Measurements from ENCODE around the gene ERG.

The ERG gene

DNA sequence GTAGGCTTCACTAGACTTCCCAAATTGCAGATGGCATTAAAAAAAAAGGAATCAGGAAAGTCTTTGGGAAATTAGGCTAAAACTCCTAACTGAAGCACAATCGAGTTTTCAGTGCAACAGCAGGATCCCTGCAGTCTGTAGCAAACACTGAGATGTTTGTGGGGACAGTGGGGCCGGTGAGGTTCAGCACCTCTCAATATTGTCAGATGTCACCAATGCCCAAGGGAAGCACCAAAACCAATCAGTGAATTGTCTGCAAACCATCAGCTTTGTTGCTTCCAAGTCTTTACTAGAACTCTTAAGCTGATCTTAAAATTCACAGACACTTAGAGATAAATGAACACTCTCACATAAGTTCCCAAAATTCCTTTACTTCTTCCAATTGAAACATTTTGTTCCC, 2.6 kb downstream of the ERG start:
- Histone ChIP-seq H3K9ac (ENCODE audit: low read depth, low read length) (no peak overlapping the region), H3K36me3 (ENCODE audit: control insufficient read depth, insufficient read depth, low read length) (no peaks in the 10 kb centered on the region), H3K9me3 (ENCODE audit: control insufficient read depth, insufficient read depth, low read length) (no peaks in the 10 kb centered on the region), H3K4me3 (ENCODE audit: low read depth, low read length) (no peak overlapping the region), H3K4me1 (ENCODE audit: control insufficient read depth, insufficient read depth, low read length) (no peaks in the 10 kb centered on the region), H3K27me3 (ENCODE audit: control insufficient read depth, insufficient read depth, low read length) (no peaks in the 10 kb centered on the region)

DNA sequence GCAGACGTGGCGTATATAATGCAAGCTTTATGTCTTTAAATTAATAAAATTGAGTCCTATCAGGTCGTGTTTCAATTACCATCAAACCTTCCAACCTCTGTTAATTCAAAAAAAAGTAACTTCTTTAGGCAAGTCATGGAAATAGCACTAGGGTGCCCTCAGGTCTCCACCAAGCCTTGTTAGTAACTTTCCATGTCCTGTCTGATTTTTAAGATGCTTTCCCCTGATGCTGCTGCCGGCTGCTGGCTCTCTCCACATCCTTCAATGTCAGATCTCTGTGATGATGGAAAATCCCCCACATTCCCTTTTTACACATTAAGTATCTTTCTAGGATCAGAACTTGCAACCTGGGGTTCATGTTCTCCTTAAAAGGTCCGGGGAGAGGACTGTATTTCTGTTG, 3.0 kb downstream of the ERG start:
- no peaks in the 10 kb centered on the region for H3K36me3 ChIP-seq (ENCODE audit: control insufficient read depth, insufficient read depth, low read length)
- no peaks in the 10 kb centered on the region for H3K4me1 ChIP-seq (ENCODE audit: control insufficient read depth, insufficient read depth, low read length)
- H3K9me3 ChIP-seq (ENCODE audit: control insufficient read depth, insufficient read depth, low read length) = no peaks in the 10 kb centered on the region
- no peak overlapping the region for H3K4me3 ChIP-seq (ENCODE audit: low read depth, low read length)
- H3K9ac ChIP-seq (ENCODE audit: low read depth, low read length) = no peak overlapping the region
- H3K27me3 ChIP-seq (ENCODE audit: control insufficient read depth, insufficient read depth, low read length) = no peaks in the 10 kb centered on the region

DNA sequence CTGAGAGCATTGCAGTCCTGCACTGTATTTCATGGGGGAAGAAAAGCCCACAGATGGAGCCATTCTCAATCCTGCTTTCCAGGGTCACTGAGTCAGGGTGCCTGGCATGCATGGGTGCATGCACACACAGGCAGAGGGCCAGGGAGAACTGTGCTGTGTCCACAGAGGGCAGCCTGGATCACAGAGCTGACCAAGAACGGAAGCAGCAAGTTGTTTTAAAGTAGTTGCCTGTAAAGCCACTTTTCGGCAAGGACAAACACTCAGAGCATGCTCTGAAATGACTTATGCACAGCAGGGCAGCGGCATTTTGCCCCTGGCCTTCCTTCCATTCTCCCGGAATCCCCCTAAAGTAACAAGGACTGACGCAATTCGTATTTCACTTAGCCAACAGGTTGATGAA, 3.6 kb downstream of the ERG start:
- Histone ChIP-seq H3K4me1 (ENCODE audit: control insufficient read depth, insufficient read depth, low read length) (no peaks in the 10 kb centered on the region), H3K27me3 (ENCODE audit: control insufficient read depth, insufficient read depth, low read length) (no peaks in the 10 kb centered on the region), H3K9me3 (ENCODE audit: control insufficient read depth, insufficient read depth, low read length) (no peaks in the 10 kb centered on the region), H3K9ac (ENCODE audit: low read depth, low read length) (no peak overlapping the region), H3K4me3 (ENCODE audit: low read depth, low read length) (no peak overlapping the region), H3K36me3 (ENCODE audit: control insufficient read depth, insufficient read depth, low read length) (no peaks in the 10 kb centered on the region)

DNA sequence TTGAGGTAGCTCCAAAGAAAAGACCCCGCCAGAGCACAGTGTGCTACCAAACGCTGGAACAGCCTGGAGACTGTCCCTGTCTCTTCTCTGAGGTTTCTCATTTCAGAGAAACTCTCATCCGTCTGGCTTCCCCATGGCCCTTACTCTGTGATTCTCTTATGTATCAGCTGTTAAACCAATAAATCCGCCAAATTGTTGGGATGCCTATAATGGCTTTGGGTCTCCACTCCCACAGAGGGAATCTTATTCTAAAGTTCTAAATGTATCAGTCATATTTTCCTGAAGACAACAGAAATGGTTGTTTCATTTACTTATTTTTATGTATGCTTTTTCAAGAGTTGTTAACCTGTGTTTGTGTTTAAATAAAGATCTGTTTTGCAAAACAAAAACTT, 4.0 kb downstream of the ERG start:
- no peaks in the 10 kb centered on the region for H3K36me3 ChIP-seq (ENCODE audit: control insufficient read depth, insufficient read depth, low read length)
- no peaks in the 10 kb centered on the region for H3K27me3 ChIP-seq (ENCODE audit: control insufficient read depth, insufficient read depth, low read length)
- H3K4me3 ChIP-seq (ENCODE audit: low read depth, low read length) = no peak overlapping the region
- H3K9me3 ChIP-seq (ENCODE audit: control insufficient read depth, insufficient read depth, low read length) = no peaks in the 10 kb centered on the region
- H3K9ac ChIP-seq (ENCODE audit: low read depth, low read length) = no peak overlapping the region
- H3K4me1 ChIP-seq (ENCODE audit: control insufficient read depth, insufficient read depth, low read length) = peaks cover under 1% of the 10 kb centered on the region

DNA sequence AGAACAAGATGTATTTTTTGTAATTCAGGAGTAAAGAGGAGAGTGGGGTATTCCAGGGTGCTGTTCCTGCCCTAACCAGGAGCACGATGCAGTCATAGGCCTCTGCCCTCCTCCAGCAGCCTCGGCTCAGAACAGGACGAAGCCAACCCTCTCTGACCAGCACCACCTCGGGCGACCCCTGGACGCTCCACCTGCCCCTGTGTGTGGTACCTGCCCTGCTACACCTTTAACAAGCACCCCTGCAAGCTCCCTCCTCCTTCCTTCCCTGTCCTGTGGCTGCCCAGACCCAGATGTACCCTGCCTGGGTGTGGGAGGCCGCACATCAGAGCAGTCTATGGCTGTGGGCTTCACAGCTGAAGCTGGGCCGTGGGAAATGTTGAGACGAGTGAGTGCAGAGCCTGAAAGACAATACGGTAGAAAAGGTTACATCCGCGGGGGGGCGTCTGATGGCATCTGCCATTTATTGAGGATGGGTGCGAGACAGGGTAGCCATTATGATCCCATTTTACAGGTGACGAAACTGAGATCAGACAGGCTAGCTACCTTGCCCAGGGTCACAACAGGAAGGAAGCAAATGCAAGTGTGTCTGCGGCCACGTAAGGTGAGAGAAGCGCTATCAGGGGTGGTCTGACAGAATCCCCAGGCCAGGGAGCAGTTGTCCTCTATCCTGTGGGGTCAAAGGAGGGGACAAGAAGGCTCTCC, 4.6 kb downstream of the ERG start:
- no peaks in the 10 kb centered on the region for H3K36me3 ChIP-seq (ENCODE audit: control insufficient read depth, insufficient read depth, low read length)
- H3K4me3 ChIP-seq (ENCODE audit: low read depth, low read length) = no peak overlapping the region
- no peak overlapping the region for H3K9ac ChIP-seq (ENCODE audit: low read depth, low read length)
- H3K9me3 ChIP-seq (ENCODE audit: control insufficient read depth, insufficient read depth, low read length) = no peaks in the 10 kb centered on the region
- H3K27me3 ChIP-seq (ENCODE audit: control insufficient read depth, insufficient read depth, low read length) = no peaks in the 10 kb centered on the region
- H3K4me1 ChIP-seq (ENCODE audit: control insufficient read depth, insufficient read depth, low read length) = peaks cover 3% of the 10 kb centered on the region

DNA sequence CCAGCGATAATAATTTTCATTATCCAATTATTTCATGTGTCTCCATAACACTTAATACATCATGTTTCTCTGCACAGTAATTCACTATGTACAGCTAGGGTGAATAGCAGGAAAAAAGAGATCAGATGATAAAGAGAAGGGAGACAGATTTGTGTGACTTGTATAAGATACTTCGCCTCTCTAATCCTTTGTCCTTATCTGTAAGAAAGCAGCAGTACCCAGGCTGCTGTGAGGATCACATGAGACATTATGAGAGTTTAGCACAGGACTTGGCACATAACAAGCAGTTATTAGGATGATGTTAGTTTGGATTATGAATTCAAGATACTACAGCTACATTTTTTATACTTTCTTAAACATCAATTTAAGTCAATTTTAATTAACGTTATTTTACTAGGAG, 6.3 kb downstream of the ERG start:
- peaks cover 3% of the 10 kb centered on the region for H3K4me1 ChIP-seq (ENCODE audit: control insufficient read depth, insufficient read depth, low read length)
- H3K9me3 ChIP-seq (ENCODE audit: control insufficient read depth, insufficient read depth, low read length) = no peaks in the 10 kb centered on the region
- H3K4me3 ChIP-seq (ENCODE audit: low read depth, low read length) = no peak overlapping the region
- H3K36me3 ChIP-seq (ENCODE audit: control insufficient read depth, insufficient read depth, low read length) = no peaks in the 10 kb centered on the region
- H3K9ac ChIP-seq (ENCODE audit: low read depth, low read length) = no peak overlapping the region
- no peaks in the 10 kb centered on the region for H3K27me3 ChIP-seq (ENCODE audit: control insufficient read depth, insufficient read depth, low read length)

DNA sequence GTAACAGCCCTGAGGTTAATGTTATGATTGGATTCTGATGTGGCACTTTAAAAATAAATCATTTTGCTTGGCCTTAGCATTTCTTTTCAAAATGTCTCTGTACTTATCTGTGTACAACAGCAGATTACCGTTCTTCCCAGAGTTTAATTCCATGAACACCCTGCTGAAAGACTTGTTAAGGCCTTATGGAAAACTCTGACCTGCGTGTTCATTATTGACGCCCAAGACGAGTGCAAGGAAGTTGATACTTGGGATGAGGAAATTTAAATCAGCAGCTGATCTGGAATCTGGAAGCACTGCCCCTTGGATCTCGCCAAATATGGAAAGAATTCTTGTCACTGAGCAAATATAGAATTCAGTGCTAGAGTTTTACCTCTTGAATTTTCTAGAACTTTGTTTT, 6.7 kb downstream of the ERG start:
- no peaks in the 10 kb centered on the region for H3K9me3 ChIP-seq (ENCODE audit: control insufficient read depth, insufficient read depth, low read length)
- peaks cover 3% of the 10 kb centered on the region for H3K4me1 ChIP-seq (ENCODE audit: control insufficient read depth, insufficient read depth, low read length)
- no peaks in the 10 kb centered on the region for H3K27me3 ChIP-seq (ENCODE audit: control insufficient read depth, insufficient read depth, low read length)
- H3K4me3 ChIP-seq (ENCODE audit: low read depth, low read length) = no peak overlapping the region
- H3K9ac ChIP-seq (ENCODE audit: low read depth, low read length) = no peak overlapping the region
- H3K36me3 ChIP-seq (ENCODE audit: control insufficient read depth, insufficient read depth, low read length) = no peaks in the 10 kb centered on the region

DNA sequence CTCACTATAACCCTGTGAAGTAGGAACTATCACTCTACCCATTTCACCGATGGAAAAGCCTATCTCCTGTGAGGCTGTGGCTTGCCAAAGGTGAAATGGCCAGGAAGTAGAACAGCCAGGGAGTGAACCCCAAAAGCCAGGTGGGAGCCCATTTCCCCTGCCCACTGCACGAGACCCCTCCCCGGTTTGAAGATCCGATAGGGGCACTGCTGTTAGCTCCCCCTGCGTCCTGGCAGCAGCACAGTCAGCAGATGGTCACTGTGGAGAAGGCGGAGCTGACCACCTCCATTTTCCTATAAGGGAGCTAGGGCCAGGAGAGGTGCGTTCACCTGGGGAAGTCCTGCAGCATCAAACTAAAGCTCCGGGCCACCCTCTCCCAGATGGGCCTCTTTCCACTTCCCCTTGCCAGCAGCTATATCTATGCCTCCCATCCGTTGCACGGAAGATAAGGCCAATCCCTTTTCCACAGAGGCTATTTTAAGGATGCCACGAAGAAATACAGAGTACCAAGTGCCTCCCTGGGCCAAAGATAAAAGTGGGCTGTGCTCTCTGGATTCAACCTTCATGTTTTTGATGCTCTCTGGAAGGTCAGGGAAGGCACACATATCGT, 7.8 kb downstream of the ERG start:
- Histone ChIP-seq H3K36me3 (ENCODE audit: control insufficient read depth, insufficient read depth, low read length) (no peaks in the 10 kb centered on the region), H3K27me3 (ENCODE audit: control insufficient read depth, insufficient read depth, low read length) (no peaks in the 10 kb centered on the region), H3K4me1 (ENCODE audit: control insufficient read depth, insufficient read depth, low read length) (peaks cover 3% of the 10 kb centered on the region), H3K9me3 (ENCODE audit: control insufficient read depth, insufficient read depth, low read length) (no peaks in the 10 kb centered on the region), H3K4me3 (ENCODE audit: low read depth, low read length) (no peak overlapping the region), H3K9ac (ENCODE audit: low read depth, low read length) (no peak overlapping the region)

DNA sequence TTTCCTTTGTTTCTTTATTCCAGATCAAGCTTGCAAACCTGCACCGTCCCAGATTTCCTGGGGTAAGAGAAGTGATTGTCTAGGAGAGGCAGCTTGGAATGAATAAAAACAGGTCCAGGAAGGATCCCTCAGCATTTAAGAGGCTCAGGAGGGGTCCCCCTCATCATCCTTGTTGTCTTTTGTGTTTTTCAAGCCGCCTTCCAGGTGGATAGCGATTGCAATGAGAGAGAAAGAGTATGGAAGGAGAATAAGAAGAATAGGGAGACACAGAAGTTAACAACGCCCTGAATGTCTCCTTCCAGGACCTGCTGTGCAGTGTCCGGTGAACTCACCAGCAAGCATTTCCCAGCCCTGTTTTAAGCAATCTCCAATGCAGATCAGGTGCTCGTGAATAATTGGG, 8.5 kb downstream of the ERG start:
- Histone ChIP-seq H3K4me3 (ENCODE audit: low read depth, low read length) (no peak overlapping the region), H3K27me3 (ENCODE audit: control insufficient read depth, insufficient read depth, low read length) (no peaks in the 10 kb centered on the region), H3K9ac (ENCODE audit: low read depth, low read length) (no peak overlapping the region), H3K36me3 (ENCODE audit: control insufficient read depth, insufficient read depth, low read length) (no peaks in the 10 kb centered on the region), H3K4me1 (ENCODE audit: control insufficient read depth, insufficient read depth, low read length) (peaks cover 3% of the 10 kb centered on the region), H3K9me3 (ENCODE audit: control insufficient read depth, insufficient read depth, low read length) (no peaks in the 10 kb centered on the region)

DNA sequence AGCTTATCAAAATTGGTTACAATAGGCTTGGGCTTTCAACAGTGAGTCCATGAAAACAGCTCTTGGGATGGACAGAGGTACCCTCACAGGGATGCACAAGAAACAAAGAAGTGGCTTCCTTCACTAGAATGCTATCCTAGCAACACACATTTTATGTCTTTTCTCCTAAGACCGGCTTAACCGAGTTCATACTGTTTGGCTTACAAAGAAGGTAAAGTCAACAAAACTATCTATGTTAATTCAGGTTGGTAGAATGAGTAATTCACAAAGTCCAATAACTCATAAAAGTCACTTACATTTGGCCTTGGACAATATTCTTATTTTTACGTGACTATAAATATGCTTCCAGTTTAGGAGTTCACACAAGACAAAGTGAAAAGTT, 9.0 kb downstream of the ERG start:
- no peak overlapping the region for H3K9ac ChIP-seq (ENCODE audit: low read depth, low read length)

DNA sequence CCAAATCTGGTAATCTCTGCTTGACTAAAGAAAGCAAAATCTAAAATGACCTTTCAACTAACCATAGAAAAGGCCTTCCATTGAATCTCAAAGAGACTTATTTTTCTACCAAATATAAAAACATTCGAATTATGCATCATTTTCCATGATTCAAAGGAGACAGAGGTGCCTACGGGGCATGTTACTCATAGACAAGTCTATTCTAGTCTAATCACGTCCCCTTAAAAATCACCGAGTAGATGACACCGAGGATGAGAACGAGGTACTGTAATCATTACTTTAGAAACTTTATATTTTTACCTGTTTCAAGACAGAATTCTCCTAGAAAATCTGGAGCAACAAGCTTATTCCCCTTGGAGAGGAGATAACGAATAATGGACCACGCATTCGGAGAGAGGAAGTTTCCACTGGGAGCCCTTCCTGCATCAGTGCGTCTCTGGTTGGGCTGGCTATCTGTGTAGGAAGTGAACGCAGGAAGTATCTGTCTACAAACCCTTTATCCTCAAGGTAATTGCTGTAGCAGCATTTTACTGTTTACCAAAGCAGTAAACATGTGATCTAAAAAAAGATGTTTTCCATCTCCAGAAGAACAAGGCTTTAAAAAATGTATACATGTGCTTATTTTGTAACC, 9.5 kb downstream of the ERG start:
- Histone ChIP-seq H3K4me1 (ENCODE audit: control insufficient read depth, insufficient read depth, low read length) (peaks cover 3% of the 10 kb centered on the region), H3K4me3 (ENCODE audit: low read depth, low read length) (no peak overlapping the region), H3K27me3 (ENCODE audit: control insufficient read depth, insufficient read depth, low read length) (no peaks in the 10 kb centered on the region), H3K9me3 (ENCODE audit: control insufficient read depth, insufficient read depth, low read length) (no peaks in the 10 kb centered on the region), H3K9ac (ENCODE audit: low read depth, low read length) (no peak overlapping the region), H3K36me3 (ENCODE audit: control insufficient read depth, insufficient read depth, low read length) (no peaks in the 10 kb centered on the region)

More for the DNA sequence above, 9.0 kb downstream of the ERG start:
- H3K27me3 ChIP-seq (ENCODE audit: control insufficient read depth, insufficient read depth, low read length) = no peaks in the 10 kb centered on the region
- no peaks in the 10 kb centered on the region for H3K9me3 ChIP-seq (ENCODE audit: control insufficient read depth, insufficient read depth, low read length)
- H3K36me3 ChIP-seq (ENCODE audit: control insufficient read depth, insufficient read depth, low read length) = no peaks in the 10 kb centered on the region
- H3K4me1 ChIP-seq (ENCODE audit: control insufficient read depth, insufficient read depth, low read length) = peaks cover 3% of the 10 kb centered on the region
- no peak overlapping the region for H3K4me3 ChIP-seq (ENCODE audit: low read depth, low read length)
